ENCODE data around the gene PARN. TPM values are rescaled to one million over a fixed set of nuclear protein-coding genes. Genes with fewer than 3 reads are reported as not detected.

Gene PARN
- total RNA-seq, 1 experiment from 2014 or later: 56.2 TPM

GRCh38 chr16:14496786-14497185 is 133.3 kb downstream of the PARN start:
- Histone ChIP-seq H3K4ac (ENCODE audit: low read depth, low read length) (no peak overlapping the region), H3K9ac (ENCODE audit: extremely low read depth, insufficient read length, low read length) (no peak overlapping the region), H2BK15ac (ENCODE audit: low read depth, low read length) (no peak overlapping the region), H4K91ac (ENCODE audit: insufficient read length, low read depth, low read length) (no peak overlapping the region), H3K27me3 (ENCODE audit: insufficient read depth, low read length) (no peaks in the 10 kb centered on the region), H4K5ac (ENCODE audit: insufficient read length, low read depth, low read length) (no peak overlapping the region), H3K56ac (ENCODE audit: insufficient read length, low read depth, low read length) (no peak overlapping the region), H4K20me1 (ENCODE audit: control insufficient read depth, insufficient read depth, insufficient read length) (no peaks in the 10 kb centered on the region), H3K18ac (ENCODE audit: insufficient read length, low read depth, low read length) (no peak overlapping the region), H2BK5ac (ENCODE audit: insufficient read length, low read length) (no peak overlapping the region), H2AFZ (ENCODE audit: low read length) (no peak overlapping the region), H3K9me3 (ENCODE audit: control insufficient read depth, low read depth, low read length) (no peaks in the 10 kb centered on the region), H2AK5ac (ENCODE audit: insufficient read length, low read length) (no peak overlapping the region), H3K23ac (ENCODE audit: insufficient read length, low read depth, low read length) (no peak overlapping the region), H2BK12ac (ENCODE audit: insufficient read length, low read depth, low read length) (no peak overlapping the region), H3K23me2 (ENCODE audit: insufficient read length, low read depth, low read length, poor library complexity, severe bottlenecking) (no peaks in the 10 kb centered on the region), H4K8ac (replicated peaks; ENCODE audit: insufficient read length, low read depth, low read length) (no peak overlapping the region), H3K4me1 (ENCODE audit: insufficient read depth, low read length) (peaks cover 2% of the 10 kb centered on the region; the same call in 1 of the 2 replicates), H2BK120ac (ENCODE audit: low read depth, low read length, poor library complexity, severe bottlenecking) (no peak overlapping the region), H3K4me2 (ENCODE audit: insufficient read depth, insufficient read length, low read length) (no peak overlapping the region), H2BK20ac (ENCODE audit: low read depth, low read length, poor library complexity, severe bottlenecking) (no peak overlapping the region), H3K79me1 (ENCODE audit: insufficient read depth, low read depth, low read length, poor library complexity, severe bottlenecking) (no peaks in the 10 kb centered on the region), H3T11ph (ENCODE audit: low read length) (no peak overlapping the region), H3K79me2 (ENCODE audit: insufficient read depth, low read length) (no peaks in the 10 kb centered on the region), H3K27ac (ENCODE audit: insufficient read length, low read depth, low read length) (no peak overlapping the region), H3K14ac (ENCODE audit: insufficient read depth, low read length) (no peak overlapping the region)
- TF ChIP-seq CTCF (conservative IDR thresholded peaks at IDR 0.05): no peak
- H3K4me3 Mint-ChIP-seq: no peak overlapping the region
- no peak for DNase-seq
- no peaks in the 10 kb centered on the region; the same call in 1 of the 2 replicates for H3K27me3 Mint-ChIP-seq (ENCODE audit: low read depth)
- WGBS (ENCODE audit: extremely low coverage, insufficient read length, low lambda C conversion rate): 100% methylated on average over 2 of the region's 7 CpGs
- peaks cover 54 to 56% of the 10 kb centered on the region in 2 experiments for H3K4me1 Mint-ChIP-seq
- H3K27ac Mint-ChIP-seq: 0 out of 7 replicates have a peak overlapping the region, but pooled peaks of 1 of the 3 experiments have one; percentile 1
- H3K36me3 Mint-ChIP-seq (ENCODE audit: insufficient read depth in 1 of 3, low read depth in 3 of 3): peaks cover 0 to 8% (median 0%) of the 10 kb centered on the region in 3 experiments; a peak in 1 of 7 replicates
- H3K9me3 Mint-ChIP-seq: no peaks in the 10 kb centered on the region
